ENCODE measurements around the gene STXBP6. TPM values are rescaled to one million over a fixed set of nuclear protein-coding genes. Genes with fewer than 3 reads are reported as not detected.
A peak's percentile ranks its signal among the peaks of the same experiment; 100 is the strongest.

The STXBP6 gene
- total RNA-seq, 1 donor from 2014 or later = 1.7 TPM

- DNase-seq (ENCODE audit: low spot score) = no peak
- no peaks in the 10 kb centered on the region for H3K27me3 Mint-ChIP-seq (ENCODE audit: low read depth)
- H3K27ac Mint-ChIP-seq (ENCODE audit: unreplicated experiment) = no peak overlapping the region
- no peak for TF ChIP-seq CTCF (IDR thresholded peaks at IDR 0.05)
- peaks cover 35% of the 10 kb centered on the region for H3K4me1 Mint-ChIP-seq (ENCODE audit: low read depth)
- no peak overlapping the region for H3K4me3 Mint-ChIP-seq (ENCODE audit: unreplicated experiment)
- H3K36me3 Mint-ChIP-seq (ENCODE audit: low read depth) = no peaks in the 10 kb centered on the region
- no peaks in the 10 kb centered on the region for H3K9me3 Mint-ChIP-seq (ENCODE audit: low read depth)
Observed at GRCh38 chr14:24851406-24851805, 198.5 kb downstream of the STXBP6 start.

- TF ChIP-seq CTCF (IDR thresholded peaks at IDR 0.05) = no peak
- Mint-ChIP-seq H3K4me1 (ENCODE audit: low read depth) (peaks cover 44% of the 10 kb centered on the region), H3K9me3 (ENCODE audit: low read depth) (no peaks in the 10 kb centered on the region), H3K36me3 (ENCODE audit: low read depth) (no peaks in the 10 kb centered on the region), H3K27ac (ENCODE audit: unreplicated experiment) (no peak overlapping the region), H3K4me3 (ENCODE audit: unreplicated experiment) (no peak overlapping the region), H3K27me3 (ENCODE audit: low read depth) (no peaks in the 10 kb centered on the region)
- DNase-seq (ENCODE audit: low spot score) = no peak
Observed at GRCh38 chr14:24850072-24850471, 199.9 kb downstream of the STXBP6 start.

DNA sequence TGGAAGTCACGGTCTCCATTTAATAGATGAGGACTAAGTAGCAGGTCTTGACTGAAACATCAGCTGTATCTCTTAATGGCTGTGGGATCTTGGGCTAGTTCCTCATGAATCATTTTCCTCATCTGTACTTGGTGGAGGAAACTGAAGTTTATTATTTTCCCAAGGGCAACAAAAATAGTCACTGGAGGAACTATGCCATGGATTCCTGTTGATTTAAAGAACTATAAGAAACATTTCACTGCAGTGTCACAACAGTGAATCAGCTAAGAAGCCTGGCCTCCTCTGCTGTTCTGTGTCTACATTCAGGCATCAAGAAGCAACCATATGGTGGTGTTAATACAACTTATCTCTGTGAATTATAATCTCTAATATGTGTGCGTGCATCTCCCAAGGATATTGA, 200.5 kb downstream of the STXBP6 start:
- no peak for DNase-seq (ENCODE audit: low spot score)
- H3K4me1 Mint-ChIP-seq (ENCODE audit: low read depth) = peaks cover 44% of the 10 kb centered on the region
- peak overlapping the region; percentile 58 for H3K27ac Mint-ChIP-seq (ENCODE audit: unreplicated experiment)

GRCh38 chr14:24848102-24848790, 201.7 kb downstream of the STXBP6 start:
- peaks cover 44% of the 10 kb centered on the region for H3K4me1 Mint-ChIP-seq (ENCODE audit: low read depth)
- DNase-seq (ENCODE audit: low spot score) = no peak
- H3K9me3 Mint-ChIP-seq (ENCODE audit: low read depth) = no peaks in the 10 kb centered on the region
- no peak overlapping the region for H3K27ac Mint-ChIP-seq (ENCODE audit: unreplicated experiment)
- H3K27me3 Mint-ChIP-seq (ENCODE audit: low read depth) = no peaks in the 10 kb centered on the region
- H3K4me3 Mint-ChIP-seq (ENCODE audit: unreplicated experiment) = no peak overlapping the region
- no peak for TF ChIP-seq CTCF (IDR thresholded peaks at IDR 0.05)
- no peaks in the 10 kb centered on the region for H3K36me3 Mint-ChIP-seq (ENCODE audit: low read depth)

More for the DNA sequence above, 200.5 kb downstream of the STXBP6 start:
- H3K9me3 Mint-ChIP-seq (ENCODE audit: low read depth) = no peaks in the 10 kb centered on the region
- H3K4me3 Mint-ChIP-seq (ENCODE audit: unreplicated experiment) = no peak overlapping the region
- no peaks in the 10 kb centered on the region for H3K36me3 Mint-ChIP-seq (ENCODE audit: low read depth)
- no peaks in the 10 kb centered on the region for H3K27me3 Mint-ChIP-seq (ENCODE audit: low read depth)
- TF ChIP-seq CTCF (IDR thresholded peaks at IDR 0.05) = no peak

DNA sequence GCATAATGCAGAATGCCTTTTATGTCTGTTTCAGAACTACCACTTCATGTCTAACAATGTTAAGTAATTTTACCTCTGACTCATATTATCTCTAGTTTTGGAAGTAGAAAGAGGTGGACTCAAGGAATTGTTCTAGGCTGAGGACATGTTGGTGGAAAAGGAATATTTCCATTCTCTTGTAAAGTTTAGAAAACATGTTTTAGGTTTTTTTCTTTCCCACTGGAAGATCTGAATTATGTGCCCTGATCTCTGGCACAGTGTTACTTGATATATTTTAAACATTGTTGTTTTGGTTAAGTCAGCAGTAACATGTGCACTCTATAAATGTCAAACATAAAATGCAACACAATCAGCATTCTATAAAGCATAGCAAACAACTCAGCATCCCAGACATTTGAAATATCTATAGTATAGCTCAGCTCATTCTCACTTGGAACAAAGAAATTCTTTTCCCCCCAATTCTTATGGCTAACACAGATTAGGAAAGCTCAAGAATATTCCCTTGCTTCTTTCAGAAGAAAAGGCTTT, 202.3 kb downstream of the STXBP6 start:
- no peak overlapping the region for H3K27ac Mint-ChIP-seq (ENCODE audit: unreplicated experiment)
- DNase-seq (ENCODE audit: low spot score) = no peak
- no peaks in the 10 kb centered on the region for H3K9me3 Mint-ChIP-seq (ENCODE audit: low read depth)

More for the DNA sequence above, 202.3 kb downstream of the STXBP6 start:
- no peaks in the 10 kb centered on the region for H3K36me3 Mint-ChIP-seq (ENCODE audit: low read depth)
- no peak for TF ChIP-seq CTCF (IDR thresholded peaks at IDR 0.05)
- no peaks in the 10 kb centered on the region for H3K27me3 Mint-ChIP-seq (ENCODE audit: low read depth)
- H3K4me3 Mint-ChIP-seq (ENCODE audit: unreplicated experiment) = no peak overlapping the region
- H3K4me1 Mint-ChIP-seq (ENCODE audit: low read depth) = peaks cover 44% of the 10 kb centered on the region
